SK-N-SH (cell line): ENCODE results near the gene CPVL. TPM values are rescaled to one million over a fixed set of nuclear protein-coding genes. Genes with fewer than 3 reads are reported as not detected.

ENCODE experiments used
- CTCF ChIA-PET: fragments of 300-600, 350-600 bp; formaldehyde crosslinking; extraction: SDS; loops from one replicate; lab custom pipeline; 2021; lab: Yijun Ruan, JAX
- POLR2A ChIA-PET: fragments of 350-600 bp; sonication (Branson Sonifier 250); formaldehyde crosslinking; extraction: SDS; loops from one replicate; lab custom pipeline; 2020; ENCODE audit warnings: antibody characterized with exemption, inconsistent platforms; lab: Yijun Ruan, JAX
- DNase-seq: peaks from one replicate; pipeline ENCODE4 v3.0.0; 2012
- H2AFZ ChIP-seq: fragments of 200-600 bp; sonication (generic); 2 replicates; pipeline ENCODE4 v1.8.1; 2016; ENCODE audit warnings: antibody characterized with exemption, mild to moderate bottlenecking, low read depth
- H3F3A ChIP-seq: fragments of 200-600 bp; sonication (generic); replicated peaks from 2 replicates; pipeline ENCODE3; 2016; ENCODE audit warnings: antibody characterized with exemption, mild to moderate bottlenecking; ENCODE audit not compliant: insufficient read depth
- H3K27ac ChIP-seq, 2 experiments: fragments of 200-500 bp in 1 of 2; fragments of 200-600 bp in 1 of 2; sonication (Bioruptor generic) in 1 of 2; sonication (generic), shearing (Covaris generic) in 1 of 2; 2 replicates each; pipeline versions ENCODE4 v1.5.1 to v1.6.1; 2014 to 2016; ENCODE audit warnings: low read depth in 2 of 2, inconsistent platforms in 1 of 2, low read length in 1 of 2, mild to moderate bottlenecking in 1 of 2, mixed read lengths in 1 of 2
- H3K27me3 ChIP-seq: fragments of 200-600 bp; sonication (generic), shearing (Covaris generic); 2 replicates; pipeline ENCODE4 v1.6.1; 2016; ENCODE audit warnings: mixed run types; ENCODE audit not compliant: insufficient read depth
- H3K36me3 ChIP-seq, 2 experiments: fragments of 200-500 bp in 1 of 2; fragments of 200-600 bp in 1 of 2; sonication (Bioruptor generic) in 1 of 2; sonication (generic) in 1 of 2; replicated peaks in 1 of 2; 2 replicates each; pipeline versions ENCODE3 to v1.5.1; 2014 to 2016; ENCODE audit warnings: low read length in 1 of 2, mild to moderate bottlenecking in 1 of 2; ENCODE audit not compliant: insufficient read depth in 2 of 2, control insufficient read depth in 1 of 2
- H3K4me1 ChIP-seq, 2 experiments: fragments of 200-500 bp in 1 of 2; fragments of 200-600 bp in 1 of 2; sonication (Bioruptor generic) in 1 of 2; sonication (generic), shearing (Covaris generic) in 1 of 2; 2 replicates each; pipeline versions ENCODE4 v1.5.1 to v1.6.1; 2014 to 2016; ENCODE audit warnings: low read depth in 1 of 2, low read length in 1 of 2, mixed run types in 1 of 2; ENCODE audit not compliant: insufficient read depth in 2 of 2, control insufficient read depth in 1 of 2
- H3K4me2 ChIP-seq: fragments of 200-600 bp; sonication (generic), shearing (Covaris generic); 2 replicates; pipeline ENCODE4 v1.6.1; 2017; ENCODE audit warnings: mixed run types
- H3K4me3 ChIP-seq, 2 experiments: fragments of 200-500 bp in 1 of 2; fragments of 200-600 bp in 1 of 2; sonication (Bioruptor generic) in 1 of 2; sonication (generic), shearing (Covaris generic) in 1 of 2; 2 replicates each; pipeline versions ENCODE4 v1.5.1 to v1.8.1; 2014 to 2016; ENCODE audit warnings: low read depth in 2 of 2, inconsistent platforms in 1 of 2, low read length in 1 of 2, mild to moderate bottlenecking in 1 of 2, mixed read lengths in 1 of 2, moderate library complexity in 1 of 2
- H3K79me2 ChIP-seq: fragments of 200-600 bp; sonication (generic); 2 replicates; pipeline ENCODE4 v1.8.1; 2017; ENCODE audit warnings: mild to moderate bottlenecking; ENCODE audit not compliant: insufficient read depth
- H3K9ac ChIP-seq: fragments of 200-600 bp; sonication (generic); 2 replicates; pipeline ENCODE4 v1.6.1; 2017; ENCODE audit warnings: mixed run types
- H3K9me2 ChIP-seq: fragments of 200-600 bp; sonication (generic); 2 replicates; pipeline ENCODE4 v1.6.1; 2017; ENCODE audit warnings: mixed run types
- H3K9me3 ChIP-seq: fragments of 200-600 bp; sonication (generic); 2 replicates; pipeline ENCODE4 v1.6.1; 2017; ENCODE audit warnings: mixed run types, mild to moderate bottlenecking, moderate library complexity
- H4K20me1 ChIP-seq: fragments of 200-600 bp; sonication (generic); 2 replicates; pipeline ENCODE4 v1.6.1; 2017; ENCODE audit warnings: mild to moderate bottlenecking, mixed run types; ENCODE audit not compliant: insufficient read depth
- EP300 ChIP-seq, 2 experiments: IDR thresholded peaks; 2 replicates each; pipeline versions ENCODE4 v1.4.0 to v1.6.1; 2012; ENCODE audit warnings: borderline replicate concordance in 1 of 2, low read depth in 1 of 2, low read length in 1 of 2
- FOXM1 ChIP-seq: IDR thresholded peaks from 2 replicates; pipeline ENCODE4 v1.4.0; 2012; ENCODE audit warnings: low read depth, mild to moderate bottlenecking
- IRF3 ChIP-seq: fragments of 150-350 bp; IDR thresholded peaks from 2 replicates; pipeline ENCODE4 v1.6.1; 2016; ENCODE audit warnings: mild to moderate bottlenecking, low read depth, low read length
- MEF2A ChIP-seq: IDR thresholded peaks from 2 replicates; pipeline ENCODE4 v1.4.0; 2012; ENCODE audit warnings: low read depth, borderline replicate concordance
- NFIC ChIP-seq: IDR thresholded peaks from 2 replicates; pipeline ENCODE4 v1.4.0; 2012; ENCODE audit warnings: borderline replicate concordance
- NRF1 ChIP-seq: IDR thresholded peaks from 2 replicates; pipeline ENCODE4 v1.6.1; 2012; ENCODE audit warnings: low read depth, mild to moderate bottlenecking, low read length
- POLR2AphosphoS5 ChIP-seq: IDR thresholded peaks from 2 replicates; pipeline ENCODE4 v1.6.1; 2012; ENCODE audit warnings: low read depth, low read length
- REST ChIP-seq: IDR thresholded peaks from 2 replicates; pipeline ENCODE4 v1.6.1; 2012; ENCODE audit warnings: mild to moderate bottlenecking, low read depth, low read length, moderate library complexity
- RFX5 ChIP-seq: IDR thresholded peaks from 2 replicates; pipeline ENCODE4 v1.6.1; 2012; ENCODE audit warnings: mild to moderate bottlenecking, improper control_type of control experiment, low read length
- SIN3A ChIP-seq: IDR thresholded peaks from 2 replicates; pipeline ENCODE4 v1.6.1; 2012; ENCODE audit warnings: low read depth, mild to moderate bottlenecking, low read length, moderate library complexity, borderline replicate concordance
- TCF12 ChIP-seq: IDR thresholded peaks from 2 replicates; pipeline ENCODE4 v1.4.0; 2012
- TEAD4 ChIP-seq: IDR thresholded peaks from 2 replicates; pipeline ENCODE4 v1.4.0; 2012; ENCODE audit warnings: mild to moderate bottlenecking, borderline replicate concordance; ENCODE audit not compliant: insufficient read depth
- WGBS: methylation state at CpG from one replicate; pipeline ENCODE4 v1.1.6; 2017; ENCODE audit warnings: low lambda C conversion rate; 5-methylcytosine and 5-hydroxymethylcytosine counted together
- polyA plus RNA-seq, 3 experiments: library from polyadenylated mRNA; depleted of rRNA; stranded (reverse); fragments of >200 nt; gene quantifications; 2 replicates each; pipeline ENCODE4 v1.2.3, GENCODE V29; 2012
- TF ChIP-seq, protein P1 (sequence below): IDR thresholded peaks from 2 replicates; pipeline ENCODE4; 2012
- TF ChIP-seq, protein P2 (sequence below): IDR thresholded peaks from 2 replicates; pipeline ENCODE4 v1.4.0; 2012; ENCODE audit warnings: low read depth

CPVL gene
- polyA plus RNA-seq, 1 of the 3 experiments (the other 2 are of a cell fraction) = not detected

- no peak overlapping the region for H3K4me2 ChIP-seq
- no peak overlapping the region; a peak in 1 of 4 replicates for H3K27ac ChIP-seq
- DNase-seq = no peak
- ChIA-PET CTCF (interaction anchor here (0.7 to 37.1 kb wide), 7 partner anchors 20 to 448 kb away, joined by 3 to 1040 read pairs (median 4); no protein-coding TSS in a partner anchor), POLR2A (no interaction called here)
- no peak for TF ChIP-seq TCF12
- no peak for TF ChIP-seq MEF2A
- no peak for TF ChIP-seq SIN3A
- TF ChIP-seq POLR2AphosphoS5 = no peak
- TF ChIP-seq TEAD4 = no peak
- no peak for TF ChIP-seq NRF1
- TF ChIP-seq FOXM1 = no peak
- TF ChIP-seq, protein P1, sequence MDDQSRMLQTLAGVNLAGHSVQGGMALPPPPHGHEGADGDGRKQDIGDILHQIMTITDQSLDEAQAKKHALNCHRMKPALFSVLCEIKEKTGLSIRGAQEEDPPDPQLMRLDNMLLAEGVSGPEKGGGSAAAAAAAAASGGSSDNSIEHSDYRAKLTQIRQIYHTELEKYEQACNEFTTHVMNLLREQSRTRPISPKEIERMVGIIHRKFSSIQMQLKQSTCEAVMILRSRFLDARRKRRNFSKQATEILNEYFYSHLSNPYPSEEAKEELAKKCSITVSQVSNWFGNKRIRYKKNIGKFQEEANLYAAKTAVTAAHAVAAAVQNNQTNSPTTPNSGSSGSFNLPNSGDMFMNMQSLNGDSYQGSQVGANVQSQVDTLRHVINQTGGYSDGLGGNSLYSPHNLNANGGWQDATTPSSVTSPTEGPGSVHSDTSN = no peak
- TF ChIP-seq, protein P2, sequence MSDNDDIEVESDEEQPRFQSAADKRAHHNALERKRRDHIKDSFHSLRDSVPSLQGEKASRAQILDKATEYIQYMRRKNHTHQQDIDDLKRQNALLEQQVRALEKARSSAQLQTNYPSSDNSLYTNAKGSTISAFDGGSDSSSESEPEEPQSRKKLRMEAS = no peak
- no peak for TF ChIP-seq REST
- TF ChIP-seq RFX5 = no peak
- no peak for TF ChIP-seq EP300 (IDR thresholded peaks at IDR 0.05; ENCODE audit: borderline replicate concordance in 1 of 2, low read depth in 1 of 2, low read length in 1 of 2)
- TF ChIP-seq IRF3 = no peak
- no peak for TF ChIP-seq NFIC
- no peaks in the 10 kb centered on the region for H3K36me3 ChIP-seq
- H3K9me3 ChIP-seq = no peaks in the 10 kb centered on the region
- no peaks in the 10 kb centered on the region for H3K79me2 ChIP-seq
- no peaks in the 10 kb centered on the region for H3F3A ChIP-seq
- H3K9ac ChIP-seq = no peak overlapping the region
- no peak overlapping the region for H3K4me3 ChIP-seq
- peaks cover 0 to 42% of the 10 kb centered on the region in 2 experiments; a peak in 1 of 4 replicates for H3K4me1 ChIP-seq
- H3K27me3 ChIP-seq = peaks cover 48% of the 10 kb centered on the region
- H4K20me1 ChIP-seq = no peaks in the 10 kb centered on the region
- no peaks in the 10 kb centered on the region for H3K9me2 ChIP-seq
- 75% methylated on average over 7 of the region's 7 CpGs for WGBS
- H2AFZ ChIP-seq = no peak overlapping the region
Measured at GRCh38 chr7:28960071-28960840, 186.1 kb downstream of the CPVL start.
